Loucy (cell line): ENCODE data around the gene KBTBD12.

Experiments
- H2AFZ ChIP-seq: fragments of 200-600 bp; sonication (generic); 2 replicates; pipeline ENCODE4 v1.6.0; 2016; ENCODE audit warnings: antibody characterized with exemption, mild to moderate bottlenecking, low read length, moderate library complexity
- H3F3A ChIP-seq: fragments of 200-600 bp; 2 replicates; pipeline ENCODE4 v1.6.0; 2016; ENCODE audit warnings: antibody characterized with exemption, low read depth, mild to moderate bottlenecking
- H3K27me3 ChIP-seq: fragments of 200-600 bp; sonication (generic); 2 replicates; pipeline ENCODE4 v1.6.1; 2014; ENCODE audit warnings: low read length, mild to moderate bottlenecking; ENCODE audit not compliant: insufficient read depth, poor library complexity, severe bottlenecking
- H3K36me3 ChIP-seq: fragments of 200-600 bp; sonication (generic); 2 replicates; pipeline ENCODE4 v1.6.1; 2016; ENCODE audit warnings: low read length; ENCODE audit not compliant: insufficient read depth
- H3K4me1 ChIP-seq: fragments of 200-600 bp; sonication (generic); 2 replicates; pipeline ENCODE4 v1.5.1; 2014; ENCODE audit warnings: low read length, mild to moderate bottlenecking; ENCODE audit not compliant: insufficient read depth, poor library complexity, severe bottlenecking
- H3K4me2 ChIP-seq: fragments of 200-600 bp; sonication (generic); 2 replicates; pipeline ENCODE4 v1.6.0; 2014; ENCODE audit warnings: antibody characterized with exemption, low read length, low read depth, mild to moderate bottlenecking; ENCODE audit not compliant: poor library complexity, severe bottlenecking
- H3K4me3 ChIP-seq: fragments of 200-600 bp; sonication (generic); 2 replicates; pipeline ENCODE4 v1.5.1; 2014; ENCODE audit warnings: low read length, mild to moderate bottlenecking, mixed read lengths; ENCODE audit not compliant: poor library complexity, severe bottlenecking
- H3K79me2 ChIP-seq: fragments of 200-600 bp; sonication (generic); 2 replicates; pipeline ENCODE4 v1.6.1; 2014; ENCODE audit warnings: low read length; ENCODE audit not compliant: insufficient read depth
- H3K9ac ChIP-seq: fragments of 200-600 bp; sonication (generic); 2 replicates; pipeline ENCODE4 v1.6.0; 2014; ENCODE audit warnings: mild to moderate bottlenecking, low read depth, low read length, moderate library complexity; ENCODE audit not compliant: poor library complexity, severe bottlenecking
- H3K9me2 ChIP-seq: fragments of 200-600 bp; sonication (generic); replicated peaks from 2 replicates; pipeline ENCODE4 v1.6.1; 2016; ENCODE audit warnings: low read depth, low read length, mixed read lengths
- H3K9me3 ChIP-seq: fragments of 200-600 bp; sonication (generic); 2 replicates; pipeline ENCODE4 v1.6.1; 2014; ENCODE audit warnings: mild to moderate bottlenecking, antibody characterized with exemption, low read length, low read depth; ENCODE audit not compliant: insufficient read depth
- H4K20me1 ChIP-seq: fragments of 200-600 bp; sonication (generic); 2 replicates; pipeline ENCODE4 v1.6.0; 2014; ENCODE audit warnings: antibody characterized with exemption, low read length, mild to moderate bottlenecking; ENCODE audit not compliant: insufficient read depth, poor library complexity, severe bottlenecking
- EZH2phosphoT487 ChIP-seq: fragments of 200-600 bp; IDR thresholded peaks from 2 replicates; pipeline ENCODE4 v1.6.1; 2018; ENCODE audit warnings: antibody characterized with exemption, mild to moderate bottlenecking, moderate library complexity, borderline replicate concordance
- TF ChIP-seq, protein P1 (sequence below): fragments of 200-600 bp; sonication (generic); conservative IDR thresholded peaks from 2 replicates; pipeline ENCODE4 v1.5.1; 2014; ENCODE audit warnings: mild to moderate bottlenecking, antibody characterized with exemption, low read length

The KBTBD12 gene

GRCh38 chr3:127997016-127997415 is 82.0 kb downstream of the KBTBD12 start:
- Histone ChIP-seq H3K9me2 (no peaks in the 10 kb centered on the region), H3K9me3 (no peaks in the 10 kb centered on the region), H3K4me1 (no peaks in the 10 kb centered on the region), H3K27me3 (no peaks in the 10 kb centered on the region), H3F3A (no peaks in the 10 kb centered on the region), H2AFZ (no peak overlapping the region), H3K4me2 (no peak overlapping the region), H3K9ac (no peak overlapping the region), H3K36me3 (no peaks in the 10 kb centered on the region), H3K4me3 (no peak overlapping the region), H3K79me2 (no peaks in the 10 kb centered on the region), H4K20me1 (no peaks in the 10 kb centered on the region)
- TF ChIP-seq, protein P1, sequence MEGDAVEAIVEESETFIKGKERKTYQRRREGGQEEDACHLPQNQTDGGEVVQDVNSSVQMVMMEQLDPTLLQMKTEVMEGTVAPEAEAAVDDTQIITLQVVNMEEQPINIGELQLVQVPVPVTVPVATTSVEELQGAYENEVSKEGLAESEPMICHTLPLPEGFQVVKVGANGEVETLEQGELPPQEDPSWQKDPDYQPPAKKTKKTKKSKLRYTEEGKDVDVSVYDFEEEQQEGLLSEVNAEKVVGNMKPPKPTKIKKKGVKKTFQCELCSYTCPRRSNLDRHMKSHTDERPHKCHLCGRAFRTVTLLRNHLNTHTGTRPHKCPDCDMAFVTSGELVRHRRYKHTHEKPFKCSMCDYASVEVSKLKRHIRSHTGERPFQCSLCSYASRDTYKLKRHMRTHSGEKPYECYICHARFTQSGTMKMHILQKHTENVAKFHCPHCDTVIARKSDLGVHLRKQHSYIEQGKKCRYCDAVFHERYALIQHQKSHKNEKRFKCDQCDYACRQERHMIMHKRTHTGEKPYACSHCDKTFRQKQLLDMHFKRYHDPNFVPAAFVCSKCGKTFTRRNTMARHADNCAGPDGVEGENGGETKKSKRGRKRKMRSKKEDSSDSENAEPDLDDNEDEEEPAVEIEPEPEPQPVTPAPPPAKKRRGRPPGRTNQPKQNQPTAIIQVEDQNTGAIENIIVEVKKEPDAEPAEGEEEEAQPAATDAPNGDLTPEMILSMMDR = no peak
- no peak for TF ChIP-seq EZH2phosphoT487

DNA sequence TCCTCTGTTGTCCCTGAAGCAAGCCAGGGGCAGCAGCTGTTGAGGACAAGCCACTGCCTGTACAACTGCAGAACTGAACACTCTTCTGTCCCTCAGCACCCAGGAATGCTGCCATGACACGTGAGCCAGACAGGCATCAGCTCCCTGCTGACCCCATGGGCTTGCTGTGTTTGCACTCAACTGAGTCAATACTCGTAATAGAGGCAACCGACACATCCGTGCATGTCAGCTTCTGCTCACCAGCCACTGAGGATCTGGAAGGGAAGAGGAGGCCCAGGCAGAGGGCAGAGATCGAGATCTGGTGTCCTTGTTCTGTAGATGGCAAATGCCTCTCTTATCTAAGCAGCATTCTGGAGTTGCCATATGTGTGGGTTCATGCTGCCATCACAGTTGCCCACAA is 82.9 kb downstream of the KBTBD12 start:
- Histone ChIP-seq H3K9ac (no peak overlapping the region), H3K36me3 (no peaks in the 10 kb centered on the region), H3K27me3 (no peaks in the 10 kb centered on the region), H3K9me3 (no peaks in the 10 kb centered on the region), H3K79me2 (no peaks in the 10 kb centered on the region), H3K4me1 (no peaks in the 10 kb centered on the region), H3F3A (no peaks in the 10 kb centered on the region), H3K4me3 (no peak overlapping the region), H4K20me1 (no peaks in the 10 kb centered on the region), H2AFZ (no peak overlapping the region), H3K9me2 (no peaks in the 10 kb centered on the region), H3K4me2 (no peak overlapping the region)
- no peak for TF ChIP-seq EZH2phosphoT487
- TF ChIP-seq, protein P1 = no peak

GRCh38 chr3:127998596-127998995 is 83.6 kb downstream of the KBTBD12 start:
- no peaks in the 10 kb centered on the region for H3K36me3 ChIP-seq
- no peak overlapping the region for H3K9ac ChIP-seq
- H3K9me2 ChIP-seq = no peaks in the 10 kb centered on the region
- no peaks in the 10 kb centered on the region for H3K79me2 ChIP-seq
- H3K4me2 ChIP-seq = no peak overlapping the region
- no peaks in the 10 kb centered on the region for H4K20me1 ChIP-seq
- H3K27me3 ChIP-seq = no peaks in the 10 kb centered on the region
- no peak for TF ChIP-seq EZH2phosphoT487
- TF ChIP-seq, protein P1 = no peak
- H3K4me3 ChIP-seq = no peak overlapping the region
- H3K4me1 ChIP-seq = no peaks in the 10 kb centered on the region
- no peaks in the 10 kb centered on the region for H3F3A ChIP-seq
- H2AFZ ChIP-seq = no peak overlapping the region
- H3K9me3 ChIP-seq = no peaks in the 10 kb centered on the region
